GM21515 (cell line): Measurements from ENCODE around the gene PLA2G6.
"Not testable (repeated sequence)": the region's sequence is repeated elsewhere in the genome, so short reads cannot be mapped to it uniquely, and the experiment has no call there.

Experiments used
- ATAC-seq: cut with Tn5 transposase; IDR thresholded peaks from one replicate; pipeline ENCODE4 v1.9.1; 2021; ENCODE audit not compliant: unreplicated experiment

The PLA2G6 gene

DNA sequence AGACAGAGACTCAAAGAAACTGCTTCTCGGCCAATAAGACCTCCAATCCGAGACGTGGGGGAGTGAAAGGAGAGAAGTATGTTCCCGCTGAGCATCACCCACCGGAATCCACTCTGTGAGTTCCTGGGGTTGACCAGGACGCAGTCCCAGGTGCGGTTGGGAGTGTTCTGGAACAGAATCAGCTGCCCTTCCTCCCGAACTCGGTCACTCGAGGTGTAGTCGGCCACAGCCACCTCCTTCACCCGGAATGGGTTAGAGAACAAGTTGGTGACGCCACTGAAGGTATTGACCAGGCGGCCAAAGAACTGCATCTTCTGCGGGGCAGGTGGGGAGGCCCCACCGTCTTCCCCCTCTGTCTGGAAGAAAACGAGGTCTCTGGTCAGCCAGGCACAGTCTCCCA, 12.5 kb downstream of the PLA2G6 start:
- no peak for ATAC-seq

GRCh38 chr22:38167988-38168407, 13.6 kb downstream of the PLA2G6 start:
- ATAC-seq = no peak

- no peak for ATAC-seq
These were observed 15.6 kb downstream of the PLA2G6 start for GRCh38 chr22:38165922-38166593.

- ATAC-seq = no peak
These were observed 17.1 kb downstream of the PLA2G6 start for GRCh38 chr22:38164551-38164918.

DNA sequence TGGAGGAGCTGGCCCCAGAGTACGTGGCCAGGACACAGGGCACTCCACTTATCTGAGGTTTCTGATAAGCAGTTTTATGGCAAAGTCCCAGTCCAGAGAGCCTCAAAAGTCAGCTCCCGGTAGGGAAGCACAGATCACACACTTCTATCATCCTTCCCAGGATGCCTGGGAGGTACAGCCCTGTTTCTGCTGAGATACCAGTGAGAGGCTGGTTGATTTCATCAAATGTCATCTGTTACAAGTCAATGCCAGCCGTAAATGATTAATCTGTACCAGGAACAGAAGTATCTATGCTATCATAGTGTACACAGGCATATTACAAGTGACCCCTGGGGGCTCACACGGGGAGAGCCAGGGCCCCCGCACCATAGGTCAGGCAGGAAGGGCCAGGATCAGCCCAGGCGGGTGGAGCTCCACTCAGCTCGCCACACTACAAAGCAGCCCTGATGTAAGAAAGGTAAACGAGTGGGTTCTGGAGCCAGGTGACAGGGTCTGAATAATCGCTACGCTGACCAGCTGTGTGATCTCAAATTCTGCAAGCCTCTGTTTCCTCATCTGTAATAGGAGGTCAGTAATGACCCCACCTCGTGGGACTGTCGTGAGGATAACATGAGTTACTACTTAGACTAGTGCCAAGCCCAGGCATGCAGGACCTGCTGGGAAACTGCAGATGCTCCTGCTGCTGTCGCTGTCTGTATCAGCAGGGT, 17.6 kb downstream of the PLA2G6 start:
- no peak for ATAC-seq

GRCh38 chr22:38162881-38163843, 18.5 kb downstream of the PLA2G6 start:
- no peak for ATAC-seq

DNA sequence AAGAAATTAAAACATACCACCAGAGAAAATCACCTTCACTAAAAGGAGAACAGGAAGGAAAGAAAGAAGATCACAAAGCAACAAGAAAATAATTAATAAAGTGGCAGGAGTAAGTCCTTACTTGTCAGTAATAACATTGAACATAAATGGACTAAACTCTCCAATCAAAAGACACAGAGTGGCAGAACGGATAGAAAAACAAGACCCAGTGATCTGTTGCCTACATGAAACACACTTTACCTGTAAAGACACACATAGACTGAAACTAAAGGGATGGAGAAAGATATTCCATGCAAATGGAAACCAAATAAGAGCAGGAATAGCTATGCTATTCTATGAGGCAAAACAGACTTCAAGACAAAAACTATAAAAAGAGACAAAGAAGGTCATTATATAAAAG, 25.9 kb downstream of the PLA2G6 start:
- no peak for ATAC-seq

GRCh38 chr22:38154563-38154915, 27.1 kb downstream of the PLA2G6 start:
- ATAC-seq = not testable (repeated sequence)

- ATAC-seq = no peak
These were observed 27.6 kb downstream of the PLA2G6 start for GRCh38 chr22:38153821-38154562.

- ATAC-seq = no peak
These were observed 30.5 kb downstream of the PLA2G6 start for GRCh38 chr22:38151126-38151500.

GRCh38 chr22:38148245-38148644, 33.4 kb downstream of the PLA2G6 start:
- ATAC-seq = no peak

- ATAC-seq = not testable (repeated sequence)
These were observed 35.5 kb downstream of the PLA2G6 start for GRCh38 chr22:38146166-38146565.

- no peak for ATAC-seq
These were observed 37.6 kb downstream of the PLA2G6 start for GRCh38 chr22:38144025-38144405.

DNA sequence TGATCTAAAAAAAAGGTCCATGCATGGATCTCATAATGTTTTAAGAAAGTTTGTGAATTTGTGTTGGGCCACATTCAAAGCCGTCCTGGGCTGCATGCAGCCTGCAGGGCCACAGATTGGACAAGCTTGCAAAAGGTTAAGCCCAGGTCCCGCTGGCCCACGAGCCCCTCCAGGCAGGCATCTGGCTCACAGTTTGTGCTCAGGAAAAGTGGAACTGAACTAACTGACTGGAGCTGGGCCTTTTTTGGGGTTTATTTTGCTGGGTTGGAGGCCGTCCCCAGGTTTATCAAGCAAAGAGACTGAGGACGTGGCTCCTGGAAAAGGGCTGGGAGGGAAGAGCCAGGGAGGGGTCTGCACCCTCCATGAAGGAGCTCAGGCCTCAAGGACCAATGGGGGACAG, 39.0 kb downstream of the PLA2G6 start:
- no peak for ATAC-seq

DNA sequence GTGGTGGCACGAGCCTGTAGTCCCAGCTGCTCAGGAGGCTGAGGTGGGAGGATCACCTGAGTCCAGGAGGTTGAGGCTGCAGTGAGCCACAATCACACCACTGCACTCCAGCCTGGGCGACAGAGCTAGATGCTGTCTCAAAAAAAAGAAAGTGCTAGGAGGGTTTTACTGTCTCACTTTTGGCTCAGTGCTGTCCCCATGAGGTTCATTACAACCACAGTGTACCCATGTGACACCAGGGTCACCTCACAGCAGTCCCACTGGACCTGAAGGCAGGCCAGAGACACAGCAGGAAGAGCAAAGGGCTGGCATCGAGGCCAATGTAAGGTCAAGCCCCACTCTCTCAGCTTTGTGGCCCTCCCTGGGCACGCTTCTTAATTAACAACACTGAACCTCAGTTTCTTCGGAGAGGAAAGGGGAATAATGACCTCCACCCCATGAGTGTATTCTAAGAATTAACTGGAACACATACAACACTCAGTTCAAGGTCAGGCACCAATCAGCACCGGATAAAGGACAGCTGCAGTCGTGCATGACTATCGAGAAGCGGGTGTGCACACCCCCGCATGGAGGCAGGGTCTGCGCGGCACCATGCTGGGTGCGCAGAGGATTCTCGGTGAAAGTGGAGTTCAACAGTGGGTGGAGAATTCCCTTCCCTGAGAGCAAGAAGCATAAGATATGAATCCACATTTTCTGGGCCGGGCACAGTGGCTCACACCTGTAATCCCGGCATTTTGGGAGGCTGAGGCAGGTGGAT, 40.2 kb downstream of the PLA2G6 start:
- ATAC-seq = no peak

GRCh38 chr22:38139901-38140300, 41.7 kb downstream of the PLA2G6 start:
- no peak for ATAC-seq

- no peak for ATAC-seq
These were observed 42.7 kb downstream of the PLA2G6 start for GRCh38 chr22:38138961-38139360.

DNA sequence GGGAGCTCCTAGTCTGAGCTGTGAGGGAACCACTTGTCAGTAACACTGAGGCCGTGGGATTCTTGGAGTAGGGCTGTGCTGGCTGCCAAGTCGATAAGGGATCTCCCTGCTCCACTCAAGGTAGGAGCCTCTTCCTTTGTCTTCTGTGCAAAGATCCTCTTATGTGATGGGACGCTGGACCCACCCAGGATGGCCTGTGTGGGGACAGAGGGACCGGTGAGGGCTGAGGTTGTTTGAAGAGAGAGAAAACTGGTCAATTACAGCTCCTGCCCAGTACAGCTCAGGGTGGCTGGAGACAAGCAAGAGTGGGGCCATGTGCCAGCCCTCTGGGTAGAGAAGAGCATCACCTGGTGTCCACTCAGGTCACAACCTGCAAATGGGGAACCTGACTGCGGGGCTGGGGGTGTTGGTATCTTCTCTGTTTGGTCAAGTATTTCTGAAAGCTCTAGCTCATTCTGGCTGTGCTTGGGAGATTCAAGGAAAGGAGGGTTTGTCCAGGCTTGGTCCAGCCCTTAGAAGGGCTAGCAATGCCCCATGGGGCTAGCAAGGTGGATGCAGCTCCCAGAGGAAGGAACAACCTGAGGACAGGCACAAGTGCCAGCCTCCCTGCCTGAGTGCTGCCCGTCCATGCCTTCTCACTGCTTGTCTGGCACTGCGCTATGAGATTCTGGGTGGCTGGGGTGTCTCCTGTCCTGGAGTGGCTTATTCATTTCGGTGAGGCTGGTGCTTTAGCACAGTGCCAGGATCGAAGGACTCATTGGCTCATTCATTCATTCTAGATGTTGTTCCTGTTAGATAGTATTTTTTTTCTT, 43.5 kb downstream of the PLA2G6 start:
- no peak for ATAC-seq

DNA sequence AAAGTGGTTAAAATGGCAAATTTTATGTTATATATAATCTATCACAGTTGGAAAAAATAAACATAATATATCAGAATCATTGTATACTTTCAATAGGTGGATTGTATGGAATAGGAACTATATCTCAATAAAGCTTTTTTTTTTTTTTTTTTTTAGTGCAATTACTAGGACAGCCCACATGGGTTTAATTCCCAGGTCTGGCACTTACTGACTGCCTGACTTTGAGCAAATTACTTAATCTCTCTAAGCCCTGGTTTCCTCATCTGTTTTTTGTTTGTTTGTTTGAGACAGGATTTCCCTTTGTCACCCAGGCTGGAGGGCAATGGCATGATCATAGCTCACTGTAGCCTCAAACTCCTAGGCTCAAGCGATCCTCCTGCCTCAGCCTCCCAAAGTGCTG, 45.0 kb downstream of the PLA2G6 start:
- no peak for ATAC-seq
